ENCODE data around the gene SNX14.
"Not testable (repeated sequence)": the region's sequence is repeated elsewhere in the genome, so short reads cannot be mapped to it uniquely, and the experiment has no call there.

Gene SNX14

GRCh38 chr6:85593438-85594196 lies at the start of gene SNX14:
Gene SNX14 (minus strand): TSS chr6:85593858. CDS start chr6:85593718, 140 bp downstream.
- DNase-seq (ENCODE audit: low read depth in 2 of 2): peak; percentile 59 to 71

GRCh38 chr6:85642774-85643536 lies 49.3 kb upstream of the SNX14 start, which contains the start of gene SYNCRIP:
Gene SYNCRIP (minus strand): TSS chr6:85642886. CDS start chr6:85641439, 1,447 bp downstream.
- DNase-seq (ENCODE audit: low read depth in 2 of 2): peak; percentile 98 to 99

- DNase-seq (ENCODE audit: low read depth in 2 of 2): peak; percentile 21 to 45
Measured at GRCh38 chr6:85641897-85642773, 48.5 kb upstream of the SNX14 start.

- DNase-seq (ENCODE audit: low read depth in 2 of 2): no peak
Measured at GRCh38 chr6:85641522-85641896, 47.9 kb upstream of the SNX14 start.

GRCh38 chr6:85640821-85641220 lies 47.2 kb upstream of the SNX14 start:
- no peak for DNase-seq (ENCODE audit: low read depth in 2 of 2)

- DNase-seq (ENCODE audit: low read depth in 2 of 2): no peak
Measured at GRCh38 chr6:85637579-85637978, 43.9 kb upstream of the SNX14 start.

- DNase-seq (ENCODE audit: low read depth in 2 of 2): no peak
Measured at GRCh38 chr6:85632164-85632942, 38.7 kb upstream of the SNX14 start.

GRCh38 chr6:85631117-85631516 lies 37.5 kb upstream of the SNX14 start:
- not testable (repeated sequence) for DNase-seq (ENCODE audit: low read depth in 2 of 2)

GRCh38 chr6:85628353-85628752 lies 34.7 kb upstream of the SNX14 start:
- no peak for DNase-seq (ENCODE audit: low read depth in 2 of 2)

- DNase-seq (ENCODE audit: low read depth in 2 of 2): no peak
Measured at GRCh38 chr6:85620308-85620707, 26.6 kb upstream of the SNX14 start.

- no peak for DNase-seq (ENCODE audit: low read depth in 2 of 2)
Measured at GRCh38 chr6:85614780-85615179, 21.1 kb upstream of the SNX14 start.

GRCh38 chr6:85612690-85613474 lies 19.2 kb upstream of the SNX14 start:
- no peak for DNase-seq (ENCODE audit: low read depth in 2 of 2)

- DNase-seq (ENCODE audit: low read depth in 2 of 2): no peak
Measured at GRCh38 chr6:85610182-85610895, 16.7 kb upstream of the SNX14 start.

- DNase-seq (ENCODE audit: low read depth in 2 of 2): no peak
Measured at GRCh38 chr6:85602100-85602499, 8.4 kb upstream of the SNX14 start.

- no peak for DNase-seq (ENCODE audit: low read depth in 2 of 2)
Measured at GRCh38 chr6:85600713-85601313, 7.2 kb upstream of the SNX14 start.

- DNase-seq (ENCODE audit: low read depth in 2 of 2): peak in 1 of 2 donors; percentile 13
Measured at GRCh38 chr6:85594197-85594930, 706 bp upstream of the SNX14 start.

GRCh38 chr6:85592033-85592432 lies 1.6 kb downstream of the SNX14 start:
- DNase-seq (ENCODE audit: low read depth in 2 of 2): no peak

GRCh38 chr6:85591207-85591606 lies 2.5 kb downstream of the SNX14 start:
- DNase-seq (ENCODE audit: low read depth in 2 of 2): no peak

- DNase-seq (ENCODE audit: low read depth in 2 of 2): no peak
Measured at GRCh38 chr6:85585741-85586140, 7.9 kb downstream of the SNX14 start.
